Measurements from ENCODE around the gene ZNF22. TPM values are rescaled to one million over a fixed set of nuclear protein-coding genes. Genes with fewer than 3 reads are reported as not detected.

ZNF22 gene
- total RNA-seq, 1 experiment from 2014 or later = 60.8 TPM

DNA sequence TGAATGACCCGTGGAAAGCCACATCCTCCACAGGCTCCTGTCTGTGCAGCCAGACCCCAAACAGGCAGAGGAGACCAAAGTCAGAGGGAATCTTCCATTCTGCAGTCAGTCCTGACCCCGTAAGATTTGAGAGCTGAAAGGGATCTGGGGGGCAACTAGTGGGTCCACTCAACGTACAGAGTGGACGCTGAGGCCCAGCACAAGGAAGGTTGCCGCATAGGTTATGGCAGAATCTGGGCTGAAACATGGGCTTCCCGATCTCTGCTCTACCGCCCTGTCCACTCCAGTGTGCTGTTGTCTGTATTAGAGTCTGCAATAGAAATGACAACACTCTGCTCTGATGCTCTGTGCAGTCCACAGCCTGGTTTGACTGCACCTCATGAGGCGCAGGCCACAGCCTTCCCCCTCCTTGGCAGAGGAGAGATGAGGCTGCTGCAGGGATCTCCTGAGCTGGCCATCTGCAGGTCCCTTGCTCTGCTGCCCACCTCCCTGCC is 7.9 kb upstream of the ZNF22 start:
- Mint-ChIP-seq H3K4me1 (ENCODE audit: low read depth, unreplicated experiment) (peaks cover 48% of the 10 kb centered on the region), H3K27me3 (ENCODE audit: insufficient read depth, unreplicated experiment) (no peaks in the 10 kb centered on the region), H3K4me3 (ENCODE audit: unreplicated experiment) (no peak overlapping the region), H3K9me3 (ENCODE audit: unreplicated experiment) (no peaks in the 10 kb centered on the region), H3K27ac (ENCODE audit: unreplicated experiment) (peak overlapping the region; percentile 96), H3K36me3 (ENCODE audit: insufficient read depth, unreplicated experiment) (peaks cover 19% of the 10 kb centered on the region)
- BruUV-seq (replicated peaks) = no TSS peak
- TF ChIP-seq, protein P1, sequence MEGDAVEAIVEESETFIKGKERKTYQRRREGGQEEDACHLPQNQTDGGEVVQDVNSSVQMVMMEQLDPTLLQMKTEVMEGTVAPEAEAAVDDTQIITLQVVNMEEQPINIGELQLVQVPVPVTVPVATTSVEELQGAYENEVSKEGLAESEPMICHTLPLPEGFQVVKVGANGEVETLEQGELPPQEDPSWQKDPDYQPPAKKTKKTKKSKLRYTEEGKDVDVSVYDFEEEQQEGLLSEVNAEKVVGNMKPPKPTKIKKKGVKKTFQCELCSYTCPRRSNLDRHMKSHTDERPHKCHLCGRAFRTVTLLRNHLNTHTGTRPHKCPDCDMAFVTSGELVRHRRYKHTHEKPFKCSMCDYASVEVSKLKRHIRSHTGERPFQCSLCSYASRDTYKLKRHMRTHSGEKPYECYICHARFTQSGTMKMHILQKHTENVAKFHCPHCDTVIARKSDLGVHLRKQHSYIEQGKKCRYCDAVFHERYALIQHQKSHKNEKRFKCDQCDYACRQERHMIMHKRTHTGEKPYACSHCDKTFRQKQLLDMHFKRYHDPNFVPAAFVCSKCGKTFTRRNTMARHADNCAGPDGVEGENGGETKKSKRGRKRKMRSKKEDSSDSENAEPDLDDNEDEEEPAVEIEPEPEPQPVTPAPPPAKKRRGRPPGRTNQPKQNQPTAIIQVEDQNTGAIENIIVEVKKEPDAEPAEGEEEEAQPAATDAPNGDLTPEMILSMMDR (IDR thresholded peaks at IDR 0.05; ENCODE audit: insufficient read depth in 1 of 2, low read depth in 1 of 2, low read length in 1 of 2, severe bottlenecking in 1 of 2, unreplicated experiment in 1 of 2) = no peak
- Histone ChIP-seq H3K36me3 (ENCODE audit: control insufficient read depth, insufficient read depth, low read length) (no peaks in the 10 kb centered on the region), H3K4me3 (ENCODE audit: low read depth, low read length) (no peak overlapping the region), H3K4me1 (peaks cover 60% of the 10 kb centered on the region), H3K27me3 (replicated peaks; ENCODE audit: control insufficient read depth, insufficient read depth, low read length) (no peaks in the 10 kb centered on the region), H3K9me3 (no peaks in the 10 kb centered on the region)
- ChIA-PET CTCF (interaction anchor here (4.8 kb wide), 1 partner anchor 60 kb away, joined by 27 read pairs; no protein-coding TSS in a partner anchor), POLR2A (no interaction called here)
- intact Hi-C loops (cut with micrococcal nuclease; ENCODE audit: unreplicated experiment) = no loop called here
- DNase-seq = no peak

DNA sequence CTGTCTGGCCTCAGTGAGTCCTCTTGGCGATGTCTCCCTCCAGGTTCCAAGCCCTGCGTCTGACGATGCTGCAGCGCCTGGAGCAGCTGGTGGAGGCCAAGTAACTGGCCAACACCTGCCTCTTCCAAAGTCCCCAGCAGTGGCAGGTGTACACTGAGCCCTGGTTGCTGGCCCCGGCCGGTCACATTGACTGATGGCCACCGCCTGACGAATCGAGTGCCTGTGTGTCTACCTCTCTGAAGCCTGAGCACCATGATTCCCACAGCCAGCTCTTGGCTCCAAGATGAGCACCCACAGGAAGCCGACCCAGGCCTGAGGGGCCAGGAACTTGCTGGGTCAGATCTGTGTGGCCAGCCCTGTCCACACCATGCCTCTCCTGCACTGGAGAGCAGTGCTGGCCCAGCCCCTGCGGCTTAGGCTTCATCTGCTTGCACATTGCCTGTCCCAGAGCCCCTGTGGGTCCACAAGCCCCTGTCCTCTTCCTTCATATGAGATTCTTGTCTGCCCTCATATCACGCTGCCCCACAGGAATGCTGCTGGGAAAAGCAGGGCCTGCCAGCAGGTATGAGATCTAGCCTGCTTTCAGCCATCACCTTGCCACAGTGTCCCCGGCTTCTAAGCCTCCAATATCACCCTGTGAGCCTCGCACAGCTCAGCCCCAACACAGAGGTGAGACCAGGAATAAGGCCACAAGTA is 7.3 kb upstream of the ZNF22 start:
- Mint-ChIP-seq H3K4me1 (ENCODE audit: low read depth, unreplicated experiment) (peaks cover 48% of the 10 kb centered on the region), H3K36me3 (ENCODE audit: insufficient read depth, unreplicated experiment) (peaks cover 19% of the 10 kb centered on the region), H3K27ac (ENCODE audit: unreplicated experiment) (peak overlapping the region; percentile 96), H3K9me3 (ENCODE audit: unreplicated experiment) (no peaks in the 10 kb centered on the region), H3K4me3 (ENCODE audit: unreplicated experiment) (peak overlapping the region; percentile 31), H3K27me3 (ENCODE audit: insufficient read depth, unreplicated experiment) (no peaks in the 10 kb centered on the region)
- BruUV-seq (replicated peaks) = no TSS peak
- no peaks in the 10 kb centered on the region for H3K36me3 ChIP-seq (ENCODE audit: control insufficient read depth, insufficient read depth, low read length)
- H3K9me3 ChIP-seq = no peaks in the 10 kb centered on the region
- peak in 1 of 2 experiments; percentile 41 for DNase-seq
- POLR2A ChIA-PET = interaction anchor here (0.8 kb wide), 1 partner anchor 15 kb away, joined by 6 read pairs; the partner anchor contains the start of gene DEPP1
- no peak overlapping the region for H3K4me3 ChIP-seq (ENCODE audit: low read depth, low read length)
- H3K4me1 ChIP-seq = peaks cover 60% of the 10 kb centered on the region
- intact Hi-C loops (cut with micrococcal nuclease; ENCODE audit: unreplicated experiment) = no loop called here
- H3K27me3 ChIP-seq (replicated peaks; ENCODE audit: control insufficient read depth, insufficient read depth, low read length) = no peaks in the 10 kb centered on the region
- CTCF ChIA-PET = interaction anchor here (1.2 to 4.8 kb wide), 4 partner anchors 15 to 60 kb away, joined by 5 to 27 read pairs (median 8); partner anchors contain the start of gene DEPP1
- TF ChIP-seq, protein P1 (IDR thresholded peaks at IDR 0.05; ENCODE audit: insufficient read depth in 1 of 2, low read depth in 1 of 2, low read length in 1 of 2, severe bottlenecking in 1 of 2, unreplicated experiment in 1 of 2) = no peak

DNA sequence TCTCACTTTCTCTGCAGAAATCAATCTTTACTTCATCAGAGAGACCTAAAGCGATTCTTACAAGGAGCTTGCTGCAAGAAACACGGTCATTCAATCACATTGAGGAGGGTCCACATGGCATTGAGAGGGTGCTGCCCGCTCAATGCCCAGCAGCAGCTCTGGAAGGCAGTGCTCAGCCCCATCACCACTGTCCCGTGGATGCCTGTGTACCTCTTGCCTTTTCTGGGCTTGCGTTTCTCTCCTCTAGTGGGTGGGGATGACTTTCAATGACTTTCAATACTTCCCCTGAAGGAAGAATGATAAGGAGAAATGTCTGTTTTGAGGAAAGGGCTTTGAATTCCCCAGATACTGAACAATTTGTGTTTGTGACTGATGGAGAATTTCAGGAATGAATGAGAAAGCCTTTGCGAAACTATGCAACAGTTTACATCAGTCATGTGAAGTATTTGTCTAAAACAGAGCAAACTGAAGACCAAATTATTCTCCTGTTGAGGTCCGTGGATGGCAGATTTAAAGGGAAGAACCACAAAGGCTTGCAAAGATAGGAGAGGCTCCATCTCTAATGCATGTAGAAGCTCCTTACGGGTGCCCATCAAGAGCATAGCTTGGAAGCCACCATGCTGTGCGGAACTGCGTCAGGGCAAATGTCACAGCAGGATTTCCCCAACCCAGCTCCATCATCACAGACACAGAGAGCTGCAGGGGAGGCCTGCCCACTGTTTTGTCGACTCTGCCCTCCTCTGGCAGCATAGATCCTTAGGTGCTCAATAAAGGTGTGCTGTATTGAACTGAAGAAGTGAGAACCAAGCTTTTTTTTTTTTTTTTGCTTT is 6.6 kb upstream of the ZNF22 start:
- Histone ChIP-seq H3K36me3 (ENCODE audit: control insufficient read depth, insufficient read depth, low read length) (no peaks in the 10 kb centered on the region), H3K27me3 (replicated peaks; ENCODE audit: control insufficient read depth, insufficient read depth, low read length) (no peaks in the 10 kb centered on the region), H3K4me3 (ENCODE audit: low read depth, low read length) (no peak overlapping the region), H3K9me3 (no peaks in the 10 kb centered on the region), H3K4me1 (peaks cover 61% of the 10 kb centered on the region)
- TSS peak; percentile 61 for BruUV-seq (replicated peaks)
- CTCF ChIA-PET = interaction anchor here (0.7 to 4.8 kb wide), 7 partner anchors 16 to 131 kb away, joined by 3 to 27 read pairs (median 5); partner anchors contain the start of gene DEPP1
- TF ChIP-seq, protein P1 (IDR thresholded peaks at IDR 0.05; ENCODE audit: insufficient read depth in 1 of 2, low read depth in 1 of 2, low read length in 1 of 2, severe bottlenecking in 1 of 2, unreplicated experiment in 1 of 2) = no peak
- Mint-ChIP-seq H3K27ac (ENCODE audit: unreplicated experiment) (peak overlapping the region; percentile 96), H3K4me3 (ENCODE audit: unreplicated experiment) (peak overlapping the region; percentile 31), H3K4me1 (ENCODE audit: low read depth, unreplicated experiment) (peaks cover 49% of the 10 kb centered on the region), H3K9me3 (ENCODE audit: unreplicated experiment) (no peaks in the 10 kb centered on the region), H3K27me3 (ENCODE audit: insufficient read depth, unreplicated experiment) (no peaks in the 10 kb centered on the region), H3K36me3 (ENCODE audit: insufficient read depth, unreplicated experiment) (peaks cover 19% of the 10 kb centered on the region)
- POLR2A ChIA-PET = interaction anchor here (0.8 kb wide), 1 partner anchor 16 kb away, joined by 6 read pairs; the partner anchor contains the start of gene DEPP1
- DNase-seq = peak; percentile 21 to 53
- intact Hi-C loops (cut with micrococcal nuclease; ENCODE audit: unreplicated experiment) = loop anchor here (1.0 kb wide), 1 partner anchor 62 kb away; no protein-coding TSS in a partner anchor
